Breast epithelium (tissue), 3 donors: Measurements from ENCODE around the gene NBPF3.

ENCODE experiments used
- POLR2A ChIP-seq: fragments of 450-650 bp; IDR thresholded peaks from one replicate; pipeline ENCODE4 v1.6.1; 2016; ENCODE audit warnings: antibody characterized with exemption, mild to moderate bottlenecking, moderate library complexity
- POLR2AphosphoS5 ChIP-seq, 3 donors: sonication (generic); formaldehyde crosslinking; IDR thresholded peaks; one replicate each; pipeline ENCODE4 v1.6.1; 2017; ENCODE audit warnings: antibody characterized with exemption in 3 of 3
- TF ChIP-seq, protein P1 (sequence below), 3 donors: fragments of 450-650 bp; IDR thresholded peaks; one replicate each; pipeline ENCODE4 v1.5.1; 2016 to 2017; ENCODE audit warnings: antibody characterized with exemption in 3 of 3, mild to moderate bottlenecking in 3 of 3, moderate library complexity in 3 of 3

DNA sequence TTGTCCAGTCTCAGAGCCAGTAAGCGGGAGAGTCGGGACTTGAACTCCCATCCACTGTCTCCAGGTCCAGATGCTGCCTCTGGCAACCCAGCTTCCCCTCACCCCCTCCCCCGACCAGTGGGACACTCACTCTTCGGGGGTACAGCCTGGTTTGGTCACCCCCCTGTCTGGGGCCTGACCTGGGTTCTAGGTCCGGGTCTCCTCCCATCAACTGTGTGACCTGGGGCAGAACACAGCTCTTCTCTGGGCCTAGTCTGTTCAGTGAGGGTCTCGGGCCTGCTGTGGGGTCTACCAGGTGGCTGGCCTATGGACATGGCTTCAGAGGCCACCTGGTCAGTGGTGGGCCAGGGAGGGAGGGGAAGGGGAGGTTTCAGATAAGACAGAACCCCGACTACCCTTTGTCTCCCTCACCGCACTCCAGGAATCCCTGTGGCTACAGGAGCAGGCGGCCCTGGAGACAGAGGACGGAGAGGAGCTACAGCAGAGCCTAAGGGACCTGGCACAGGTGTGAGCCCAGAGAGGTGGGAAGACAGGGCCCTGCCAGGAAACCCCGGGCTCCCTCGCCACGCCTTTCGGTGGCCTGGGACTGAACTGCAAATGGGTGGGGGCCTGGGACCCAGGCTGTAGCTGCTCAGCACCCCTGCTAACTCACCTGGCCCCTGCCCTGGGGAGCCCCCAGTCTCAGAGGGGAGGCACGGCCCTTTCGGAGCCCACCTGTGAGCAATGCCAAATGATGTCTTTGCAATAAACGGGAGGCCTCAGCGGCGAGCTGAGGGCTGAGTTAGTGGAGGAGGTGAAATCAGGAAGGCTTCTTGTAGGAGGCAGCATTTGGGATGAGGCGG is 4.1 kb upstream of the NBPF3 start:
- TF ChIP-seq, protein P1, sequence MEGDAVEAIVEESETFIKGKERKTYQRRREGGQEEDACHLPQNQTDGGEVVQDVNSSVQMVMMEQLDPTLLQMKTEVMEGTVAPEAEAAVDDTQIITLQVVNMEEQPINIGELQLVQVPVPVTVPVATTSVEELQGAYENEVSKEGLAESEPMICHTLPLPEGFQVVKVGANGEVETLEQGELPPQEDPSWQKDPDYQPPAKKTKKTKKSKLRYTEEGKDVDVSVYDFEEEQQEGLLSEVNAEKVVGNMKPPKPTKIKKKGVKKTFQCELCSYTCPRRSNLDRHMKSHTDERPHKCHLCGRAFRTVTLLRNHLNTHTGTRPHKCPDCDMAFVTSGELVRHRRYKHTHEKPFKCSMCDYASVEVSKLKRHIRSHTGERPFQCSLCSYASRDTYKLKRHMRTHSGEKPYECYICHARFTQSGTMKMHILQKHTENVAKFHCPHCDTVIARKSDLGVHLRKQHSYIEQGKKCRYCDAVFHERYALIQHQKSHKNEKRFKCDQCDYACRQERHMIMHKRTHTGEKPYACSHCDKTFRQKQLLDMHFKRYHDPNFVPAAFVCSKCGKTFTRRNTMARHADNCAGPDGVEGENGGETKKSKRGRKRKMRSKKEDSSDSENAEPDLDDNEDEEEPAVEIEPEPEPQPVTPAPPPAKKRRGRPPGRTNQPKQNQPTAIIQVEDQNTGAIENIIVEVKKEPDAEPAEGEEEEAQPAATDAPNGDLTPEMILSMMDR (IDR thresholded peaks at IDR 0.05): no peak
- TF ChIP-seq POLR2A: no peak
- no peak for TF ChIP-seq POLR2AphosphoS5 (IDR thresholded peaks at IDR 0.05)
